Thyroid gland (tissue), 4 donors: ENCODE data around the gene ZGPAT.

Source experiments
- CTCF ChIP-seq, 6 experiments: fragments of 200-600 bp in 3 of 6; fragments of 450-650 bp in 3 of 6; sonication (generic) in 3 of 6; IDR thresholded peaks; one replicate each; pipeline ENCODE4 v1.5.1; 2016 to 2019; ENCODE audit warnings: antibody characterized with exemption in 6 of 6, mild to moderate bottlenecking in 2 of 6, inconsistent platforms in 1 of 6, moderate library complexity in 1 of 6
- POLR2A ChIP-seq, 2 donors: fragments of 450-650 bp; IDR thresholded peaks; one replicate each; pipeline ENCODE4 v1.6.1; 2017; ENCODE audit warnings: antibody characterized with exemption in 2 of 2, mild to moderate bottlenecking in 2 of 2, moderate library complexity in 1 of 2

- no peak for TF ChIP-seq POLR2A (IDR thresholded peaks at IDR 0.05)
- TF ChIP-seq CTCF (IDR thresholded peaks at IDR 0.05) = no peak
Measured at GRCh38 chr20:63741676-63742380, 34.0 kb downstream of the ZGPAT start.
